Measurements from ENCODE around the gene KRT6B. TPM values are rescaled to one million over a fixed set of nuclear protein-coding genes. Genes with fewer than 3 reads are reported as not detected.
"Not testable (repeated sequence)": the region's sequence is repeated elsewhere in the genome, so short reads cannot be mapped to it uniquely, and the experiment has no call there.

The KRT6B gene
- total RNA-seq, 1 experiment from 2014 or later: not detected

- not testable (repeated sequence) for H3K4me3 ChIP-seq (ENCODE audit: insufficient read depth, low read depth, low read length); H3K27me3 ChIP-seq (ENCODE audit: control insufficient read depth, insufficient read depth, low read length); H3K36me3 ChIP-seq (replicated peaks; ENCODE audit: control insufficient read depth, insufficient read depth, low read length); DNase-seq
Measured at GRCh38 chr12:52447196-52447595, 4.8 kb downstream of the KRT6B start.

- peak; percentile 3 for DNase-seq
- H3K36me3 ChIP-seq (replicated peaks; ENCODE audit: control insufficient read depth, insufficient read depth, low read length): no peaks in the 10 kb centered on the region
- H3K27me3 ChIP-seq (ENCODE audit: control insufficient read depth, insufficient read depth, low read length): no peaks in the 10 kb centered on the region
- no peak overlapping the region for H3K4me3 ChIP-seq (ENCODE audit: insufficient read depth, low read depth, low read length)
Measured at GRCh38 chr12:52446367-52447045, 5.4 kb downstream of the KRT6B start.

GRCh38 chr12:52445876-52446275 lies 6.1 kb downstream of the KRT6B start:
- H3K36me3 ChIP-seq (replicated peaks; ENCODE audit: control insufficient read depth, insufficient read depth, low read length): no peaks in the 10 kb centered on the region
- DNase-seq: no peak
- no peak overlapping the region for H3K4me3 ChIP-seq (ENCODE audit: insufficient read depth, low read depth, low read length)
- no peaks in the 10 kb centered on the region for H3K27me3 ChIP-seq (ENCODE audit: control insufficient read depth, insufficient read depth, low read length)

GRCh38 chr12:52444647-52445595 lies 7.0 kb downstream of the KRT6B start:
- Histone ChIP-seq H3K27me3 (ENCODE audit: control insufficient read depth, insufficient read depth, low read length) (no peaks in the 10 kb centered on the region), H3K4me3 (ENCODE audit: insufficient read depth, low read depth, low read length) (no peak overlapping the region), H3K36me3 (replicated peaks; ENCODE audit: control insufficient read depth, insufficient read depth, low read length) (no peaks in the 10 kb centered on the region)
- no peak for DNase-seq

GRCh38 chr12:52443966-52444365 lies 8.0 kb downstream of the KRT6B start:
- DNase-seq: no peak
- H3K27me3 ChIP-seq (ENCODE audit: control insufficient read depth, insufficient read depth, low read length): no peaks in the 10 kb centered on the region

GRCh38 chr12:52442600-52443061 lies 9.3 kb downstream of the KRT6B start:
- H3K4me3 ChIP-seq (ENCODE audit: insufficient read depth, low read depth, low read length): no peak overlapping the region
- no peaks in the 10 kb centered on the region for H3K36me3 ChIP-seq (replicated peaks; ENCODE audit: control insufficient read depth, insufficient read depth, low read length)
- DNase-seq: peak; percentile 79
- no peaks in the 10 kb centered on the region; the same call in 1 of the 2 replicates for H3K27me3 ChIP-seq (ENCODE audit: control insufficient read depth, insufficient read depth, low read length)

More at GRCh38 chr12:52443966-52444365, 8.0 kb downstream of the KRT6B start:
- no peak overlapping the region for H3K4me3 ChIP-seq (ENCODE audit: insufficient read depth, low read depth, low read length)
- no peaks in the 10 kb centered on the region for H3K36me3 ChIP-seq (replicated peaks; ENCODE audit: control insufficient read depth, insufficient read depth, low read length)

- DNase-seq: no peak
- Histone ChIP-seq H3K4me3 (ENCODE audit: insufficient read depth, low read depth, low read length) (no peak overlapping the region), H3K27me3 (ENCODE audit: control insufficient read depth, insufficient read depth, low read length) (no peaks in the 10 kb centered on the region; the same call in 1 of the 2 replicates), H3K36me3 (replicated peaks; ENCODE audit: control insufficient read depth, insufficient read depth, low read length) (no peaks in the 10 kb centered on the region)
Measured at GRCh38 chr12:52441320-52441911, 10.5 kb downstream of the KRT6B start.

GRCh38 chr12:52440821-52441319 lies 11.1 kb downstream of the KRT6B start:
- Histone ChIP-seq H3K27me3 (ENCODE audit: control insufficient read depth, insufficient read depth, low read length) (no peaks in the 10 kb centered on the region; the same call in 1 of the 2 replicates), H3K36me3 (replicated peaks; ENCODE audit: control insufficient read depth, insufficient read depth, low read length) (no peaks in the 10 kb centered on the region), H3K4me3 (ENCODE audit: insufficient read depth, low read depth, low read length) (no peak overlapping the region)
- DNase-seq: no peak

GRCh38 chr12:52439845-52440244 lies 12.1 kb downstream of the KRT6B start:
- Histone ChIP-seq H3K27me3 (ENCODE audit: control insufficient read depth, insufficient read depth, low read length) (no peaks in the 10 kb centered on the region; the same call in 1 of the 2 replicates), H3K36me3 (replicated peaks; ENCODE audit: control insufficient read depth, insufficient read depth, low read length) (no peaks in the 10 kb centered on the region), H3K4me3 (ENCODE audit: insufficient read depth, low read depth, low read length) (no peak overlapping the region)
- no peak for DNase-seq

GRCh38 chr12:52439420-52439819 lies 12.5 kb downstream of the KRT6B start:
- H3K27me3 ChIP-seq (ENCODE audit: control insufficient read depth, insufficient read depth, low read length): no peaks in the 10 kb centered on the region; the same call in 1 of the 2 replicates
- no peaks in the 10 kb centered on the region for H3K36me3 ChIP-seq (replicated peaks; ENCODE audit: control insufficient read depth, insufficient read depth, low read length)
- DNase-seq: no peak
- H3K4me3 ChIP-seq (ENCODE audit: insufficient read depth, low read depth, low read length): no peak overlapping the region

GRCh38 chr12:52438305-52439301 lies 13.3 kb downstream of the KRT6B start:
- DNase-seq: no peak
- no peaks in the 10 kb centered on the region for H3K36me3 ChIP-seq (replicated peaks; ENCODE audit: control insufficient read depth, insufficient read depth, low read length)
- H3K4me3 ChIP-seq (ENCODE audit: insufficient read depth, low read depth, low read length): no peak overlapping the region
- no peaks in the 10 kb centered on the region; the same call in 1 of the 2 replicates for H3K27me3 ChIP-seq (ENCODE audit: control insufficient read depth, insufficient read depth, low read length)

GRCh38 chr12:52437508-52437907 lies 14.4 kb downstream of the KRT6B start:
- no peak for DNase-seq
- H3K4me3 ChIP-seq (ENCODE audit: insufficient read depth, low read depth, low read length): no peak overlapping the region
- no peaks in the 10 kb centered on the region for H3K36me3 ChIP-seq (replicated peaks; ENCODE audit: control insufficient read depth, insufficient read depth, low read length)
- no peaks in the 10 kb centered on the region; the same call in 1 of the 2 replicates for H3K27me3 ChIP-seq (ENCODE audit: control insufficient read depth, insufficient read depth, low read length)

GRCh38 chr12:52436828-52437474 lies 15.0 kb downstream of the KRT6B start:
- no peak for DNase-seq
- Histone ChIP-seq H3K27me3 (ENCODE audit: control insufficient read depth, insufficient read depth, low read length) (no peaks in the 10 kb centered on the region; the same call in 1 of the 2 replicates), H3K4me3 (ENCODE audit: insufficient read depth, low read depth, low read length) (no peak overlapping the region), H3K36me3 (replicated peaks; ENCODE audit: control insufficient read depth, insufficient read depth, low read length) (no peaks in the 10 kb centered on the region)

Data from H7 (cell line).